Central memory CD8-positive, alpha-beta T cell (primary cell): Measurements from ENCODE around the gene ZNF543.
"Not testable (repeated sequence)": the region's sequence is repeated elsewhere in the genome, so short reads cannot be mapped to it uniquely, and the experiment has no call there.

Source experiments
- ATAC-seq: fragments of 150-1000 bp; cut with Tn5 transposase; replicated peaks from 2 replicates; pipeline ENCODE4 v1.10.0; 2022; ENCODE audit warnings: mild to moderate bottlenecking, moderate FRiP score, moderate number of reproducible peaks; ENCODE audit not compliant: poor library complexity, severe bottlenecking; ENCODE audit errors: extremely low read depth
- DNase-seq, 2 donors: peaks; one replicate each; pipeline ENCODE4 v3.0.0; 2021; ENCODE audit warnings: low spot score in 2 of 2
- H3K27ac Mint-ChIP-seq: one replicate; pipeline ENCODE4 v1.8.0; 2022; ENCODE audit warnings: low read depth, mild to moderate bottlenecking, moderate library complexity, mixed read lengths
- H3K27me3 Mint-ChIP-seq: one replicate; pipeline ENCODE4 v1.8.0; 2022; ENCODE audit warnings: mixed read lengths
- H3K36me3 Mint-ChIP-seq: one replicate; pipeline ENCODE4 v1.8.0; 2022; ENCODE audit warnings: mild to moderate bottlenecking, moderate library complexity, mixed read lengths; ENCODE audit not compliant: insufficient read depth
- H3K4me1 Mint-ChIP-seq: one replicate; pipeline ENCODE4 v1.8.0; 2022; ENCODE audit warnings: mixed read lengths
- H3K4me3 Mint-ChIP-seq: one replicate; pipeline ENCODE4 v1.8.0; 2022; ENCODE audit warnings: mild to moderate bottlenecking, moderate library complexity, mixed read lengths
- H3K9me3 Mint-ChIP-seq: one replicate; pipeline ENCODE4 v1.8.0; 2022; ENCODE audit warnings: mixed read lengths

The ZNF543 gene

DNA sequence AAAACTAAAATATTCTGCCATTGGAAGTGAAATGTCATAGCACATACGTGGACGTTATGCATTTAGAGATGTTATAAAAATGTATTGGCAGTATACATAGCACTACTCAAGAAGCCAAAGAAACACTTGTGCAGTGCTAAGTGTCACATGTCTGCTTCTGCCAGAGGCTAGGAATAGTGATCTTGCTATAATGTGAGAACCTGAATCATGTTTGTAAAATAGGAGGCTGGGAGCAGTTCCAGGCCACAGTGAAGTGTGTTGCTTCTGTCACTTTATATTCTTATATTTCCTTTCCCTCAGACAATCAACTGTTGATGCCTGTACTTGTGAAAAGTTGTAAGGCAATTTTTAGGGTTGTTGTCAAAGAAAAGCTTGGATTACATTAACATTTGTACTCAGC is 46.5 kb downstream of the ZNF543 start:
- Mint-ChIP-seq H3K4me3 (no peak overlapping the region), H3K27me3 (no peaks in the 10 kb centered on the region), H3K27ac (no peak overlapping the region), H3K36me3 (peaks cover 17% of the 10 kb centered on the region), H3K9me3 (peaks cover 14% of the 10 kb centered on the region), H3K4me1 (peaks cover 33% of the 10 kb centered on the region)
- ATAC-seq = no peak
- no peak for DNase-seq

- H3K36me3 Mint-ChIP-seq = peaks cover 7% of the 10 kb centered on the region
- H3K27me3 Mint-ChIP-seq = no peaks in the 10 kb centered on the region
- H3K9me3 Mint-ChIP-seq = peaks cover 19% of the 10 kb centered on the region
Observed at GRCh38 chr19:57374179-57374578, 53.9 kb downstream of the ZNF543 start.

DNA sequence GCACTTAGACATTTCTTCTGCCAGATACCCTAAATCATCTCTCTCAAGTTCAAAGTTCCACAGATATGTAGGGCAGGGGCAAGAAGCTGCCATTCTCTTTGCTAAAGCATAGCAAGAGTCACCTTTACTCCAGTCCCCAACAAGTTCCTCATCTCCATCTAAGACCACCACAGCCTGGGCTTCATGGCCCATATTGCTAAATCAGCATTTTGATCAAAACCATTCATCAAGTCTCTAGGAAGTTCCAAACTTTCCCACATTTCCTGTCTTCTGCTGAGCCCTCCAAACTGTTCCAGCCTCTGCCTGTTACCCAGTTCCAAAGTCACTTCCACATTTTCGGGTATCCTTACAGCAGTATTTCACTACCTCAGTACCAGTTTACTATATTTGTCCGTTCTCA is 54.4 kb downstream of the ZNF543 start:
- H3K9me3 Mint-ChIP-seq = peaks cover 23% of the 10 kb centered on the region

More at GRCh38 chr19:57374179-57374578, 53.9 kb downstream of the ZNF543 start:
- H3K4me1 Mint-ChIP-seq = peaks cover 6% of the 10 kb centered on the region
- no peak overlapping the region for H3K4me3 Mint-ChIP-seq
- ATAC-seq (no peak), DNase-seq (no peak)
- H3K27ac Mint-ChIP-seq = no peak overlapping the region

GRCh38 chr19:57376151-57376550 is 55.9 kb downstream of the ZNF543 start:
- Mint-ChIP-seq H3K27ac (no peak overlapping the region), H3K36me3 (peaks cover 4% of the 10 kb centered on the region), H3K27me3 (no peaks in the 10 kb centered on the region), H3K4me1 (no peaks in the 10 kb centered on the region), H3K9me3 (peaks cover 31% of the 10 kb centered on the region), H3K4me3 (no peak overlapping the region)
- ATAC-seq = no peak
- DNase-seq = no peak

More for the DNA sequence above, 54.4 kb downstream of the ZNF543 start:
- not testable (repeated sequence) for H3K4me1 Mint-ChIP-seq, ATAC-seq, DNase-seq, H3K4me3 Mint-ChIP-seq, H3K27me3 Mint-ChIP-seq, H3K27ac Mint-ChIP-seq, H3K36me3 Mint-ChIP-seq

DNA sequence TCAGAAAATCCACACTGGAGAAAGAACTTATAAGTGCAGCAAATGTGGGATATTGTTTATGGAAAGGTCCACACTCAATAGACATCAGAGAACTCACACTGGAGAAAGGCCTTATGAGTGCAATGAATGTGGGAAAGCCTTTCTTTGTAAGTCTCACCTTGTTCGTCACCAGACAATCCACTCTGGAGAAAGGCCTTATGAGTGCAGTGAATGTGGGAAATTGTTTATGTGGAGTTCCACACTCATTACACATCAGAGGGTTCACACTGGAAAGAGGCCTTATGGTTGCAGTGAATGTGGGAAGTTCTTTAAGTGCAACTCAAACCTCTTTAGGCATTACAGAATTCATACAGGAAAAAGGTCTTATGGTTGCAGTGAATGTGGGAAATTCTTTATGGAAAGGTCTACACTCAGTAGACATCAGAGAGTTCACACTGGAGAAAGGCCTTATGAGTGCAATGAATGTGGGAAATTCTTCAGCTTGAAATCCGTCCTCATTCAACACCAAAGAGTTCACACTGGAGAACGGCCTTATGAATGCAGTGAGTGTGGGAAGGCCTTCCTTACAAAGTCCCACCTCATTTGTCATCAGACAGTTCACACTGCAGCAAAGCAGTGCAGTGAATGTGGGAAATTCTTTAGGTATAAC is 57.4 kb downstream of the ZNF543 start:
- no peaks in the 10 kb centered on the region for H3K4me1 Mint-ChIP-seq
- no peak overlapping the region for H3K4me3 Mint-ChIP-seq
- peaks cover 31% of the 10 kb centered on the region for H3K9me3 Mint-ChIP-seq
- H3K27me3 Mint-ChIP-seq = no peaks in the 10 kb centered on the region
- H3K27ac Mint-ChIP-seq = no peak overlapping the region
- H3K36me3 Mint-ChIP-seq = peaks cover 2% of the 10 kb centered on the region
- no peak for ATAC-seq
- no peak for DNase-seq
